Stomach (tissue), 9 donors: ENCODE measurements around the gene C1orf159. TPM values are rescaled to one million over a fixed set of nuclear protein-coding genes. Genes with fewer than 3 reads are reported as not detected.

Source experiments
- DNase-seq, 2 donors: peaks; one replicate each; pipeline versions ENCODE4 v3.0.0 to v3.0.0-alpha.2; 2013 to 2019
- H3K27ac ChIP-seq, 5 donors: fragments of 200-600 bp in 4 of 5; sonication (generic) in 4 of 5; one replicate each; pipeline ENCODE4 v1.5.1; 2013 to 2019; ENCODE audit warnings: mild to moderate bottlenecking in 1 of 5, moderate library complexity in 1 of 5
- H3K27me3 ChIP-seq, 3 donors: fragments of 200-600 bp; sonication (generic); one replicate each; pipeline ENCODE4 v1.5.1; 2017 to 2019; ENCODE audit warnings: mixed run types in 1 of 3
- H3K36me3 ChIP-seq, 4 donors: fragments of 200-600 bp; sonication (generic); 1 replicate in 3 of 4; 2 replicates in 1 of 4; pipeline ENCODE4 v1.5.1; 2016 to 2019
- H3K4me1 ChIP-seq, 4 donors: fragments of 200-600 bp; sonication (generic); one replicate each; pipeline ENCODE4 v1.5.1; 2016 to 2019
- H3K4me3 ChIP-seq, 4 donors: fragments of 200-600 bp; sonication (generic) in 3 of 4; one replicate each; pipeline ENCODE4 v1.5.1; 2016 to 2019; ENCODE audit warnings: mild to moderate bottlenecking in 1 of 4
- H3K9me3 ChIP-seq, 4 donors: fragments of 200-600 bp; sonication (generic); one replicate each; pipeline ENCODE4 v1.5.1; 2016 to 2019
- CTCF ChIP-seq, 7 experiments: fragments of 450-650 bp in 4 of 7; fragments of 200-600 bp in 3 of 7; sonication (generic) in 3 of 7; IDR thresholded peaks; one replicate each; pipeline ENCODE4 v1.5.1; 2016 to 2019; ENCODE audit warnings: antibody characterized with exemption in 7 of 7, control low read depth in 2 of 7, mild to moderate bottlenecking in 1 of 7
- EP300 ChIP-seq: sonication (generic); formaldehyde crosslinking; IDR thresholded peaks from one replicate; pipeline ENCODE4 v1.6.1; 2017; ENCODE audit warnings: antibody characterized with exemption
- POLR2A ChIP-seq, 4 donors: fragments of 450-650 bp; IDR thresholded peaks; one replicate each; pipeline ENCODE4 v1.6.1; 2016; ENCODE audit warnings: antibody characterized with exemption in 4 of 4, control low read depth in 2 of 4, mild to moderate bottlenecking in 1 of 4, moderate library complexity in 1 of 4
- POLR2AphosphoS5 ChIP-seq, 3 donors: sonication (generic); formaldehyde crosslinking; IDR thresholded peaks; one replicate each; pipeline ENCODE4 v1.6.1; 2016; ENCODE audit warnings: antibody characterized with exemption in 3 of 3
- WGBS, 5 donors: extraction: QIAGEN DNeasy Blood & Tissue Kit in 3 of 5; methylation state at CpG; one replicate each; pipeline versions ENCODE4 v1.1.5 to v1.1.7; 2013 to 2018; 5-methylcytosine and 5-hydroxymethylcytosine counted together
- intact Hi-C: fragments of 100-400 bp; cut with DNase I; formaldehyde crosslinking; loops from one replicate; pipeline ENCODE4 v1.15.1; 2023; ENCODE audit warnings: low total_unique reads
- polyA plus RNA-seq, 3 donors: library from polyadenylated mRNA; stranded (reverse); fragments of 200-250 nt; gene quantifications; one replicate each; pipeline ENCODE4 v1.2.3, GENCODE V29; 2013
- total RNA-seq, 5 donors: library from RNA; depleted of rRNA; stranded (reverse); fragments of >200 nt; gene quantifications; one replicate each; pipeline versions ENCODE4 v1.1.0 to v1.2.3, GENCODE V29; 2014 to 2016
- donor health status: healthy with polysubstance abuse.
- donor health status: Bipolar disorder and iron deficiency.
- donor health status: healthy.

C1orf159 gene
- total and polyA plus RNA-seq, 8 donors = 10.2 to 67.0 (median 18.5) TPM

GRCh38 chr1:1090424-1091343 is 25.2 kb downstream of the C1orf159 start:
- no peak overlapping the region for H3K4me3 ChIP-seq
- WGBS, 5 donors = 94 to 97% (median 96%) methylated on average over 18 to 45 of the region's 45 CpGs
- peak in 1 of 2 donors; percentile 2 for DNase-seq
- no peak for TF ChIP-seq POLR2AphosphoS5 (IDR thresholded peaks at IDR 0.05)
- no peak for TF ChIP-seq EP300
- H3K9me3 ChIP-seq = no peaks in the 10 kb centered on the region
- peaks cover 0 to 24% (median 6%) of the 10 kb centered on the region in 4 donors for H3K36me3 ChIP-seq
- H3K4me1 ChIP-seq = no peaks in the 10 kb centered on the region
- no peaks in the 10 kb centered on the region for H3K27me3 ChIP-seq
- no peak overlapping the region for H3K27ac ChIP-seq
- intact Hi-C loops = no loop called here

- H3K4me3 ChIP-seq = no peak overlapping the region
- WGBS, 5 donors = 94 to 96% (median 95%) methylated on average over 18 to 22 of the region's 22 CpGs
- no peaks in the 10 kb centered on the region for H3K27me3 ChIP-seq
- no peaks in the 10 kb centered on the region for H3K4me1 ChIP-seq
- H3K36me3 ChIP-seq = peaks cover 0 to 24% (median 6%) of the 10 kb centered on the region in 4 donors
- no peak overlapping the region for H3K27ac ChIP-seq
- TF ChIP-seq EP300 (no peak), POLR2A (IDR thresholded peaks at IDR 0.05) (no peak), POLR2AphosphoS5 (IDR thresholded peaks at IDR 0.05) (no peak)
- DNase-seq = peak in 1 of 2 donors; percentile 3
- no peaks in the 10 kb centered on the region for H3K9me3 ChIP-seq
- intact Hi-C loops = no loop called here
These were observed 26.0 kb downstream of the C1orf159 start for GRCh38 chr1:1089731-1090423.

DNA sequence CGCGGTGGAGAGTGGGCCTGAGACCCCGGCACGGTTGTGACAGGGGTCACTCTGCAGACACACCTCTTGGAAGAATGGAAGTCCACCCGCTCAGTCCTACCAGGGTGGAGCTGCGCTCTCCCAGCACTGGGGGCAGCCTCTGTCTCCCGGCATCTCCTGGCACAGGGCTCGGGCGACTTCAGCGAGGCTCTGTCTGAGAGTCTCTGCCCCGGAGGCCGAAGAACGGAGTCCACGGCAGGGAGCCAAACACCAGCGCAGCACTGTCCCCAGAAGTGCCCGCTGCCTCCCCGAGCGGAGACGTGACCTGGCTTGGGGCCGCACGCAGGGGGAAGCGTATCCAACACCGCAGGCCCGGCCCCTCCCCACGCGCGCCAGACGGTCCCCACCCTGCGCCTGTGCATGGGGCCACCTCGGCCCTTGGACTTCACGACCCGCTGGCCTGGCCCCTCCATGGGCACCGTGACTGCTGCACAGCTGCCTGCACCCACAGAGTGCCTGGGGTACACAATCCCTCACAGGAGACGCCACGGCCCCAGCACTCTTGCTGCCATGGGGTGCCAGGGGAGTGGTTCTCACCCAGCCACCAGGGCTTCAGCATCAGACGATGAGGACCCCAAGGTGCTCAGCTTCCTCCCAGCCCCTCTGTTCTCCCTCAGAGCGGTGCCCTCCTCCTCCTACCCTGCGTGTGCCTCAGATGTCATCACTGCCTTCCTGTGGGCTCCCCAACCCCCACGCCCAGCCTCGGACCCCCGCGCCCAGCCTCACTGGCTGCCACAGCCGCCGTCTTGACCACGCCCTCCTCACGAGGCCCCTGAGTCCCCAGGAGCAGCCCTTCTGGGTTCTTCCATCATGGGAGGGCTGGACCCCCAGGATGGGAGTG is 26.8 kb downstream of the C1orf159 start:
- intact Hi-C loops = no loop called here

DNA sequence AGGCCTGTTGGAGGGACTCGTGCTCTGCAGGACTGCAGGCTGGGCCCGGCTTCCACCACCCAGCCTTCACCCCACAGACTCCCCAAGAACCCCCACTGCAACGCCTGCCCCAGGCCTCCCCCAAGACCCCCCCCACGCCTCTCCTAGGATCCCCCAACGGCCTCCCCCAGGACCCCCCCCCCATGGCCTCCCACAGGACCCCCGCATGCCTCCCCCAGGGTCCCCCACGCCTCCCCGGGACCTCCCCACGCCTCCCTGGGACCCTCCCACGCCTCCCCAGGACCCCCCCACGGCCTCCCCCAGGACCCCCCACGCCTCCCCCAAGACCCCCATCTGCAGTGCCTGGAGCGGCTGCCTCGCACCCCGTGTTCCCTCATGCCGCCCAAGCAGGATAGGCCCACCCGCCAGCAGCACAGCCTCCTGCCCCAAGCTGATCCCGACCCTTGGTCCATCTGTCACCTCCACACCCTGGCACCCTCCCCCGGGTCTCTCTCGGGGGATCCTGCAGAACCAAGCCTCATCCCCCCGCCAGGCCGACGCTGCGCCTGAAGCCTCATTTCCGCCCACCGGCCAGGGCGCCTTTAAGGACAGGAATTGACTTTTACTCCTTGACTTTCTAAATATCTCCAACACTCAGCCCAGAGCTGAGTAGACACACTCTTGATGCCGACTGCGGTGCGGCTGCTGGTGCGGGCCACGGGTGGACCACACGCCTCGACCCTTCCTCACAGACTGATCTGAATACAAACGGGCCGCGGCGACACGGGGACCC is 27.7 kb downstream of the C1orf159 start:
- no peaks in the 10 kb centered on the region for H3K27me3 ChIP-seq
- H3K36me3 ChIP-seq = peaks cover 0 to 36% (median 17%) of the 10 kb centered on the region in 4 donors
- H3K27ac ChIP-seq = no peak overlapping the region
- 89 to 95% (median 93%) methylated on average over 26 to 39 of the region's 39 CpGs for WGBS, 5 donors
- no peaks in the 10 kb centered on the region for H3K4me1 ChIP-seq
- no peaks in the 10 kb centered on the region for H3K9me3 ChIP-seq
- no peak for DNase-seq
- no peak overlapping the region for H3K4me3 ChIP-seq
- TF ChIP-seq CTCF (IDR thresholded peaks at IDR 0.05) (no peak), POLR2A (IDR thresholded peaks at IDR 0.05) (no peak), EP300 (no peak), POLR2AphosphoS5 (IDR thresholded peaks at IDR 0.05) (no peak)
- intact Hi-C loops = no loop called here

More for the DNA sequence above, 26.8 kb downstream of the C1orf159 start:
- Histone ChIP-seq H3K4me1 (no peaks in the 10 kb centered on the region), H3K9me3 (no peaks in the 10 kb centered on the region), H3K27ac (no peak overlapping the region), H3K4me3 (no peak overlapping the region), H3K36me3 (peaks cover 0 to 28% (median 9%) of the 10 kb centered on the region in 4 donors), H3K27me3 (no peaks in the 10 kb centered on the region)
- peak in 1 of 2 donors; percentile 3 for DNase-seq
- 92 to 96% (median 93%) methylated on average over 38 to 46 of the region's 46 CpGs for WGBS, 5 donors
- TF ChIP-seq CTCF (IDR thresholded peaks at IDR 0.05) (no peak), POLR2AphosphoS5 (IDR thresholded peaks at IDR 0.05) (no peak), EP300 (no peak), POLR2A (IDR thresholded peaks at IDR 0.05) (no peak)
